RWPE2 (cell line): ENCODE measurements around the gene PADI3.

Source experiments
- ATAC-seq: fragments of 200-7000 bp; cut with Tn5 transposase; 3 replicates; pipeline ENCODE4 v1.9.1; 2021; ENCODE audit warnings: low read depth
- DNase-seq: peaks from one replicate; pipeline ENCODE4 v3.0.0-alpha.2; 2020; ENCODE audit warnings: low spot score
- H3K27ac ChIP-seq: fragments of 450-650 bp; 2 replicates; pipeline ENCODE4 v1.5.1; 2017; ENCODE audit warnings: mild to moderate bottlenecking; ENCODE audit not compliant: poor library complexity, severe bottlenecking
- H3K27me3 ChIP-seq: fragments of 250-450 bp; sonication (Bioruptor Pico); 2 replicates; pipeline ENCODE4 v1.5.1; 2021; ENCODE audit warnings: mild to moderate bottlenecking, moderate library complexity; ENCODE audit not compliant: insufficient read depth, poor library complexity, severe bottlenecking
- H3K36me3 ChIP-seq: fragments of 250-450 bp; sonication (Bioruptor Pico); 2 replicates; pipeline ENCODE4 v1.5.1; 2020; ENCODE audit warnings: low read depth, mild to moderate bottlenecking, moderate library complexity
- H3K4me1 ChIP-seq: fragments of 250-450 bp; sonication (Bioruptor Pico); 2 replicates; pipeline ENCODE4 v1.5.1; 2021; ENCODE audit warnings: mild to moderate bottlenecking, moderate library complexity; ENCODE audit not compliant: insufficient read depth, poor library complexity, severe bottlenecking
- H3K4me3 ChIP-seq: fragments of 250-450 bp; sonication (Bioruptor Pico); 2 replicates; pipeline ENCODE4 v1.5.1; 2021; ENCODE audit warnings: mild to moderate bottlenecking, moderate library complexity; ENCODE audit not compliant: severe bottlenecking
- H3K9me3 ChIP-seq: fragments of 250-450 bp; sonication (Bioruptor Pico); 2 replicates; pipeline ENCODE4 v1.5.1; 2021; ENCODE audit warnings: mild to moderate bottlenecking, moderate library complexity; ENCODE audit not compliant: severe bottlenecking
- CTCF ChIP-seq: fragments of 450-650 bp; IDR thresholded peaks from one replicate; pipeline ENCODE4 v1.5.1; 2017; ENCODE audit warnings: mild to moderate bottlenecking, moderate library complexity; ENCODE audit not compliant: poor library complexity, severe bottlenecking

The PADI3 gene

GRCh38 chr1:17278996-17279830 lies 30.3 kb downstream of the PADI3 start:
- H3K27ac ChIP-seq = no peak overlapping the region

GRCh38 chr1:17280436-17280835 lies 31.5 kb downstream of the PADI3 start:
- Histone ChIP-seq H3K27ac (no peak overlapping the region), H3K36me3 (no peaks in the 10 kb centered on the region), H3K4me1 (peaks cover 9% of the 10 kb centered on the region), H3K4me3 (no peak overlapping the region), H3K27me3 (no peaks in the 10 kb centered on the region), H3K9me3 (no peaks in the 10 kb centered on the region)
- DNase-seq (no peak), ATAC-seq (no peak)
- TF ChIP-seq CTCF = no peak

More at GRCh38 chr1:17278996-17279830, 30.3 kb downstream of the PADI3 start:
- H3K4me3 ChIP-seq = no peak overlapping the region
- H3K4me1 ChIP-seq = peaks cover 9% of the 10 kb centered on the region
- no peaks in the 10 kb centered on the region for H3K27me3 ChIP-seq
- ATAC-seq = no peak
- no peak for DNase-seq
- no peaks in the 10 kb centered on the region for H3K36me3 ChIP-seq
- no peaks in the 10 kb centered on the region for H3K9me3 ChIP-seq
- TF ChIP-seq CTCF = no peak

DNA sequence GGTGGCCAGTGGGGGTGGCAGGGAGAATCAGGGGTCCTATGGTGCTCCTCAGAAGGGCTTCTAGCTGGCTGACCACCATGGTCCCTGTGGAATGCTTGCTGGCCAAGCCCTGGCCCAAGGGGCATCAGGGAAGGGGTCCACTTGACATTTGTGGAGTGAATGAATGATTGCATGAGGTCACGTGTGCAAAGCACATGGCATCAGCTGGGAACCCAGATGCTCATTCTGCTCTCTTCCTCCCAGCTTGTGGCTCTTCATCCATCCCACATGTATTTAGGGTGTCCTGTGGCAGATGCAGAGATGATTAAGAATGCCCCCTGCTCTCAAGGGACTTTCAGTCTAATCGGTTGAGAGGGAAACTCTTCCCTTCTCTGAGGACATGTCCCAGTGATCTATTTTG lies 32.0 kb downstream of the PADI3 start:
- TF ChIP-seq CTCF = no peak
- no peaks in the 10 kb centered on the region for H3K36me3 ChIP-seq
- ATAC-seq = no peak
- H3K4me1 ChIP-seq = peaks cover 9% of the 10 kb centered on the region
- DNase-seq = no peak
- no peak overlapping the region for H3K4me3 ChIP-seq
- H3K9me3 ChIP-seq = no peaks in the 10 kb centered on the region
- no peak overlapping the region for H3K27ac ChIP-seq
- no peaks in the 10 kb centered on the region for H3K27me3 ChIP-seq

- Histone ChIP-seq H3K4me3 (no peak overlapping the region), H3K27ac (no peak overlapping the region), H3K4me1 (peaks cover 4% of the 10 kb centered on the region), H3K36me3 (no peaks in the 10 kb centered on the region), H3K9me3 (no peaks in the 10 kb centered on the region), H3K27me3 (no peaks in the 10 kb centered on the region)
- DNase-seq (no peak), ATAC-seq (no peak)
- no peak for TF ChIP-seq CTCF
Measured at GRCh38 chr1:17281775-17282181, 32.9 kb downstream of the PADI3 start.

DNA sequence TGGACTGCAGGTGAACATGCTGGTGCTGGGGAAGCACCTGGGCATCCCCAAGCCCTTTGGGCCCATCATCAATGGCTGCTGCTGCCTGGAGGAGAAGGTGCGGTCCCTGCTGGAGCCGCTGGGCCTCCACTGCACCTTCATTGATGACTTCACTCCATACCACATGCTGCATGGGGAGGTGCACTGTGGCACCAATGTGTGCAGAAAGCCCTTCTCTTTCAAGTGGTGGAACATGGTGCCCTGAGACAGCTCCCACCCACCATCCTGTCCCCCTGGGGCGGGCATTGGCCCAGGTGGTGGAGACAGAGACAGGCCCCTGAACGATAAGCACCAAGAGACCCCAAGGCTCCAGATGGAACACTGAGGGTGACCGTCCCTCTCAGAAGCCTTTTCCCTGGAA lies 33.9 kb downstream of the PADI3 start:
- DNase-seq (no peak), ATAC-seq (no peak)
- no peaks in the 10 kb centered on the region for H3K9me3 ChIP-seq
- no peak overlapping the region for H3K4me3 ChIP-seq
- H3K27me3 ChIP-seq = no peaks in the 10 kb centered on the region
- H3K36me3 ChIP-seq = no peaks in the 10 kb centered on the region
- no peak overlapping the region for H3K27ac ChIP-seq
- TF ChIP-seq CTCF = no peak
- peaks cover 11% of the 10 kb centered on the region for H3K4me1 ChIP-seq
